ENCODE data around the gene NRIP1. TPM values are rescaled to one million over a fixed set of nuclear protein-coding genes. Genes with fewer than 3 reads are reported as not detected.
A peak's percentile ranks its signal among the peaks of the same experiment; 100 is the strongest.

The NRIP1 gene
- total and polyA plus RNA-seq, 2 of the 8 experiments (the other 6 are each of a cell fraction or from before 2014, with no cell fraction given) = 1.5 to 9.3 TPM

- Histone ChIP-seq H2AFZ (ENCODE audit: low read length) (no peak overlapping the region), H3K56ac (replicated peaks; ENCODE audit: insufficient read length, low read depth, low read length) (no peak overlapping the region), H3K4me3 (ENCODE audit: extremely low read depth in 1 of 4, insufficient read depth in 2 of 4, low read depth in 3 of 4, low read length in 4 of 4) (peak overlapping the region; percentile 39 to 75 (median 67)), H2BK20ac (ENCODE audit: low read length) (no peak overlapping the region), H4K8ac (ENCODE audit: extremely low read depth, insufficient read depth, low read length) (peak overlapping the region; percentile 57; the same call in 1 of the 2 replicates), H2AK5ac (ENCODE audit: low read depth, low read length) (no peak overlapping the region), H3K9me3 (ENCODE audit: insufficient read depth in 2 of 2, low read depth in 1 of 2, low read length in 1 of 2) (no peaks in the 10 kb centered on the region), H4K91ac (replicated peaks; ENCODE audit: insufficient read length, low read length) (no peak overlapping the region), H2BK120ac (replicated peaks; ENCODE audit: low read depth, low read length) (peak overlapping the region; percentile 10), H3K36me3 (ENCODE audit: control insufficient read depth in 2 of 4, insufficient read depth in 4 of 4, low read length in 3 of 4) (no peaks in the 10 kb centered on the region), H2BK15ac (ENCODE audit: low read length) (no peak overlapping the region), H2BK12ac (ENCODE audit: low read depth, low read length) (no peak overlapping the region), H3K27me3 (replicated peaks in 1 of 4; ENCODE audit: control insufficient read depth in 3 of 4, extremely low read depth in 1 of 4, insufficient read depth in 3 of 4, low read length in 3 of 4) (peaks cover 0 to 9% (median 3%) of the 10 kb centered on the region in 4 experiments; a peak in 2 of 7 replicates), H3K23me2 (ENCODE audit: low read depth, low read length) (peaks cover 11% of the 10 kb centered on the region), H2BK5ac (ENCODE audit: low read depth, low read length) (no peak overlapping the region), H3K4me1 (replicated peaks in 1 of 4; ENCODE audit: control insufficient read depth in 3 of 4, insufficient read depth in 4 of 4, low read length in 3 of 4) (peaks cover 0 to 7% (median 3%) of the 10 kb centered on the region in 4 experiments; a peak in 4 of 7 replicates), H4K20me1 (replicated peaks in 1 of 2; ENCODE audit: control insufficient read depth in 1 of 2, insufficient read depth in 2 of 2, low read length in 2 of 2) (no peaks in the 10 kb centered on the region), H3K9ac (replicated peaks in 1 of 4; ENCODE audit: extremely low read depth in 1 of 4, low read depth in 3 of 4, low read length in 3 of 4) (peak overlapping the region; percentile 38 to 71 (median 56); a peak in 6 of 7 replicates), H3K27ac (ENCODE audit: low read depth, low read length) (no peak overlapping the region), H3K23ac (ENCODE audit: insufficient read length) (no peak overlapping the region), H3K4ac (replicated peaks; ENCODE audit: insufficient read length, low read depth, low read length) (no peak overlapping the region), H3K79me2 (ENCODE audit: control insufficient read depth in 1 of 2, insufficient read depth in 2 of 2, low read length in 2 of 2) (peaks cover 0 to 50% of the 10 kb centered on the region in 2 experiments; a peak in 3 of 4 replicates), H3K14ac (ENCODE audit: insufficient read length) (peak overlapping the region; percentile 58), H3K79me1 (ENCODE audit: low read depth, low read length) (no peaks in the 10 kb centered on the region), H4K5ac (ENCODE audit: insufficient read length, low read depth, low read length) (no peak overlapping the region), H3K4me2 (ENCODE audit: insufficient read depth in 1 of 2, low read depth in 2 of 2, low read length in 2 of 2) (peak overlapping the region; percentile 69 to 85), H3K18ac (ENCODE audit: extremely low read depth, low read length) (no peak overlapping the region)
- ChIA-PET POLR2A (ENCODE audit: partially characterized antibody) (interaction anchor here (0.9 to 1.2 kb wide), 3 partner anchors 10 to 147 kb away, joined by 3 read pairs; no protein-coding TSS in a partner anchor), CTCF (ENCODE audit: partially characterized antibody) (no interaction called here)
- WGBS, 2 experiments (ENCODE audit: extremely low coverage in 1 of 2, insufficient coverage in 1 of 2, insufficient read length in 1 of 2, insufficient replicate concordance in 2 of 2, low coverage in 1 of 2, low lambda C conversion rate in 2 of 2, missing lambda C conversion rate in 1 of 2) = 3% methylated on average over 25 of the region's 58 CpGs; no CpG with 5 or more reads in 1 of the 2 experiments
- peak in 1 of 2 experiments; percentile 72 for DNase-seq (ENCODE audit: low read depth in 1 of 2, low spot score in 2 of 2)
- no peak for FAIRE-seq
- TF ChIP-seq ASH2L (IDR thresholded peaks at IDR 0.05; ENCODE audit: low read length) (peak; percentile 28), CBX5 (IDR thresholded peaks at IDR 0.05; ENCODE audit: low read depth, low read length) (no peak), SRF (IDR thresholded peaks at IDR 0.05; ENCODE audit: low read depth, low read length) (no peak), TAF1 (IDR thresholded peaks at IDR 0.05; ENCODE audit: low read depth, low read length) (0 out of 2 replicates have a peak, but pooled peaks have one; percentile 16), EGR1 (IDR thresholded peaks at IDR 0.05; ENCODE audit: borderline replicate concordance, low read depth, low read length) (no peak), ATF2 (IDR thresholded peaks at IDR 0.05; ENCODE audit: low read length) (no peak), PHF8 (conservative IDR thresholded peaks at IDR 0.05; ENCODE audit: low read depth, low read length) (peak; percentile 23; the same call in 1 of the 2 replicates), POLR2A (IDR thresholded peaks at IDR 0.05; ENCODE audit: control extremely low read depth in 1 of 2, low read depth in 2 of 2, low read length in 2 of 2) (no peak), FOSL1 (IDR thresholded peaks at IDR 0.05; ENCODE audit: insufficient read depth, low read depth, low read length) (no peak)
- TF ChIP-seq, protein P1, sequence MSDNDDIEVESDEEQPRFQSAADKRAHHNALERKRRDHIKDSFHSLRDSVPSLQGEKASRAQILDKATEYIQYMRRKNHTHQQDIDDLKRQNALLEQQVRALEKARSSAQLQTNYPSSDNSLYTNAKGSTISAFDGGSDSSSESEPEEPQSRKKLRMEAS (IDR thresholded peaks at IDR 0.05) = no peak
Measured at GRCh38 chr21:15063814-15064575, 805 bp downstream of the NRIP1 start.
